Stimulated activated CD8-positive, alpha-beta memory T cell treated with anti-CD3 and anti-CD28 coated beads, Interleukin-12 subunit alpha, Interleukin-12 subunit beta, amount 100 ng/mL, for 1 hour (primary cell): ENCODE results near the gene ISOC1.

Source experiments
- DNase-seq: peaks from one replicate; pipeline ENCODE4 v3.0.0-alpha.2; 2020; ENCODE audit warnings: low read depth

ISOC1 gene

GRCh38 chr5:129094087-129094923 lies at the start of gene ISOC1:
TSS of gene ISOC1 (plus strand) at chr5:129094749. CDS start at chr5:129094767, 18 bp downstream.
- DNase-seq = peak; percentile 83

GRCh38 chr5:129046151-129046550 lies 48.4 kb upstream of the ISOC1 start:
- no peak for DNase-seq

GRCh38 chr5:129048509-129048908 lies 46.0 kb upstream of the ISOC1 start:
- no peak for DNase-seq

- DNase-seq = no peak
Measured at GRCh38 chr5:129049126-129049799, 45.3 kb upstream of the ISOC1 start.

- no peak for DNase-seq
Measured at GRCh38 chr5:129051283-129051682, 43.3 kb upstream of the ISOC1 start.

GRCh38 chr5:129053438-129053837 lies 41.1 kb upstream of the ISOC1 start:
- no peak for DNase-seq

- DNase-seq = no peak
Measured at GRCh38 chr5:129057329-129057728, 37.2 kb upstream of the ISOC1 start.

GRCh38 chr5:129061849-129062248 lies 32.7 kb upstream of the ISOC1 start:
- DNase-seq = no peak

GRCh38 chr5:129063483-129064113 lies 31.0 kb upstream of the ISOC1 start:
- no peak for DNase-seq

- DNase-seq = no peak
Measured at GRCh38 chr5:129065721-129066120, 28.8 kb upstream of the ISOC1 start.

- no peak for DNase-seq
Measured at GRCh38 chr5:129067745-129068144, 26.8 kb upstream of the ISOC1 start.

- no peak for DNase-seq
Measured at GRCh38 chr5:129069292-129069691, 25.3 kb upstream of the ISOC1 start.

- DNase-seq = no peak
Measured at GRCh38 chr5:129073111-129073510, 21.4 kb upstream of the ISOC1 start.

- no peak for DNase-seq
Measured at GRCh38 chr5:129074903-129075302, 19.6 kb upstream of the ISOC1 start.

- DNase-seq = no peak
Measured at GRCh38 chr5:129077433-129078075, 17.0 kb upstream of the ISOC1 start.

GRCh38 chr5:129078247-129078646 lies 16.3 kb upstream of the ISOC1 start:
- no peak for DNase-seq

- no peak for DNase-seq
Measured at GRCh38 chr5:129078660-129079059, 15.9 kb upstream of the ISOC1 start.

- no peak for DNase-seq
Measured at GRCh38 chr5:129079496-129079895, 15.1 kb upstream of the ISOC1 start.

- DNase-seq = no peak
Measured at GRCh38 chr5:129080766-129081165, 13.8 kb upstream of the ISOC1 start.

GRCh38 chr5:129082225-129083136 lies 12.1 kb upstream of the ISOC1 start:
- no peak for DNase-seq
